ENCODE measurements around the gene PITRM1.

PITRM1 gene

DNA sequence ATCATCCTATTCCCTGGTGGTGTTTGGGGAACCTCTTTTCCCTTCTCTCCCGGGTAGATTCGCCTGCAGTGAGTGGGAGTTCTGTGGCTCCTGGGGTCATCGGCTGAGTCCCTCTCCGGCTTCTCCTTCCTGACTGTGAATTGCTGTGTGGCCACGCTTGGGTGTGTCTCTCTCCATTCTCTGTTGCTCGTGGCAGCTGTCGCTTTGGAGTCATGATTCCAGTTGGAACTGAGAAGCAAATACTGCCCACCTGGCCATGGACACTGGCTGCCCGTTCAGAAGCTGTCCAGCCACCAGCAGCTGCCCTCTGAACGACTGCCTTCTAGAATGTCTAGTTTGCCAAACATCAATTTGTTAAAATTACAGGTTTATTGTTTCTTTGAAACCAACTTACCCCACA lies 23.1 kb upstream of the PITRM1 start:
- Mint-ChIP-seq H3K4me3 (no peak overlapping the region), H3K9me3 (no peaks in the 10 kb centered on the region), H3K36me3 (ENCODE audit: low read depth) (no peaks in the 10 kb centered on the region), H3K27ac (peak overlapping the region in 1 of 3 experiments; percentile 22), H3K4me1 (peaks cover 42% of the 10 kb centered on the region), H3K27me3 (ENCODE audit: low read depth) (peaks cover 28% of the 10 kb centered on the region)
- no peak for TF ChIP-seq CTCF (IDR thresholded peaks at IDR 0.05; ENCODE audit: unreplicated experiment in 3 of 3)

- Mint-ChIP-seq H3K4me1 (peaks cover 42% of the 10 kb centered on the region), H3K27ac (no peak overlapping the region)
- TF ChIP-seq CTCF (IDR thresholded peaks at IDR 0.05; ENCODE audit: unreplicated experiment in 3 of 3): no peak
Measured at GRCh38 chr10:3195286-3195685, 22.7 kb upstream of the PITRM1 start.

GRCh38 chr10:3194871-3195270 lies 22.3 kb upstream of the PITRM1 start:
- Mint-ChIP-seq H3K4me1 (peaks cover 42% of the 10 kb centered on the region), H3K4me3 (no peak overlapping the region), H3K27ac (no peak overlapping the region), H3K9me3 (no peaks in the 10 kb centered on the region), H3K36me3 (ENCODE audit: low read depth) (no peaks in the 10 kb centered on the region), H3K27me3 (ENCODE audit: low read depth) (peaks cover 25% of the 10 kb centered on the region)
- no peak for TF ChIP-seq CTCF (IDR thresholded peaks at IDR 0.05; ENCODE audit: unreplicated experiment in 3 of 3)

More at GRCh38 chr10:3195286-3195685, 22.7 kb upstream of the PITRM1 start:
- H3K27me3 Mint-ChIP-seq (ENCODE audit: low read depth): peaks cover 25% of the 10 kb centered on the region
- no peaks in the 10 kb centered on the region for H3K36me3 Mint-ChIP-seq (ENCODE audit: low read depth)
- H3K9me3 Mint-ChIP-seq: no peaks in the 10 kb centered on the region
- H3K4me3 Mint-ChIP-seq: no peak overlapping the region

DNA sequence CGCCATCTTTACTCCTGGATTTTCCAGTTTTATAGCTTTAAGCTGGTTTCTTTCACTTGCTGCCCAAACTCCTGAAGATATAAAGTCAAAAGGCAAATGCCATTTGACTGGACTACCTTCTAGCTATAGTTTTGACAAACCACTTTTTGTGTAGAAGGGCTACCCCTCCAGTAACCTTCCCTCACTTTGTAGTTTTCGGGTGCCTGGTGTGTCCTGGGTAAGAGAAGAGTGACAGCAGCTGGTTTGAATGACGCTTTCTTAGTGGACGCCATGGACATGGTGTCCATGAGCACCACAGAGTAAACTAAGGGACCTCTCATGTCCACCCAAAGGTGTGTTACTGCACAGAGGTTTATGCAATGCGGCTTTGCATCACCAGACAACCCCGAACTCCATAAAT lies 21.2 kb upstream of the PITRM1 start:
- H3K4me1 Mint-ChIP-seq: peaks cover 42% of the 10 kb centered on the region
- H3K36me3 Mint-ChIP-seq (ENCODE audit: low read depth): no peaks in the 10 kb centered on the region
- TF ChIP-seq CTCF (IDR thresholded peaks at IDR 0.05; ENCODE audit: unreplicated experiment in 3 of 3): no peak
- H3K4me3 Mint-ChIP-seq: no peak overlapping the region
- peaks cover 18% of the 10 kb centered on the region for H3K27me3 Mint-ChIP-seq (ENCODE audit: low read depth)
- H3K27ac Mint-ChIP-seq: no peak overlapping the region
- H3K9me3 Mint-ChIP-seq: no peaks in the 10 kb centered on the region

GRCh38 chr10:3192856-3193635 lies 20.5 kb upstream of the PITRM1 start:
- H3K36me3 Mint-ChIP-seq (ENCODE audit: low read depth): no peaks in the 10 kb centered on the region

More at GRCh38 chr10:3192856-3193635, 20.5 kb upstream of the PITRM1 start:
- H3K9me3 Mint-ChIP-seq: no peaks in the 10 kb centered on the region
- peak overlapping the region in 2 of 3 experiments; percentile 19 to 21 for H3K4me3 Mint-ChIP-seq
- peaks cover 40% of the 10 kb centered on the region for H3K4me1 Mint-ChIP-seq
- peak overlapping the region in 1 of 3 experiments; percentile 43 for H3K27ac Mint-ChIP-seq
- TF ChIP-seq CTCF (IDR thresholded peaks at IDR 0.05; ENCODE audit: unreplicated experiment in 3 of 3): peak; percentile 84 to 88 (median 86)
- H3K27me3 Mint-ChIP-seq (ENCODE audit: low read depth): peaks cover 14% of the 10 kb centered on the region
